Natural killer cell (primary cell): ENCODE results near the gene FHOD3. TPM values are rescaled to one million over a fixed set of nuclear protein-coding genes. Genes with fewer than 3 reads are reported as not detected.
A peak's percentile ranks its signal among the peaks of the same experiment; 100 is the strongest.

Experiments used
- ATAC-seq, 3 donors: fragments of 150-1000 bp in 2 of 3; fragments of 200-7000 bp in 1 of 3; cut with Tn5 transposase; 1 replicate in 1 of 3; 2 replicates in 2 of 3; pipeline ENCODE4 v1.10.0; 2021; ENCODE audit warnings: mild to moderate bottlenecking in 2 of 3, moderate library complexity in 2 of 3
- DNase-seq, 2 donors: peaks; one replicate each; pipeline versions ENCODE4 v3.0.0 to v3.0.0-alpha.2; 2013 to 2021; ENCODE audit warnings: mixed read lengths in 1 of 2
- H3K27ac ChIP-seq: one replicate; pipeline ENCODE4 v1.5.1; 2013; ENCODE audit warnings: mild to moderate bottlenecking, low read length
- H3K27me3 ChIP-seq: one replicate; pipeline ENCODE4 v1.6.1; 2013; ENCODE audit warnings: low read length; ENCODE audit not compliant: control insufficient read depth, insufficient read depth
- H3K36me3 ChIP-seq: one replicate; pipeline ENCODE4 v1.6.1; 2013; ENCODE audit warnings: low read length; ENCODE audit not compliant: control insufficient read depth, insufficient read depth
- H3K4me1 ChIP-seq: one replicate; pipeline ENCODE4 v1.6.1; 2013; ENCODE audit warnings: low read length; ENCODE audit not compliant: control insufficient read depth, insufficient read depth
- H3K4me3 ChIP-seq: one replicate; pipeline ENCODE4 v1.5.1; 2013; ENCODE audit warnings: low read length
- H3K9me3 ChIP-seq: one replicate; pipeline ENCODE4 v1.6.1; 2013; ENCODE audit warnings: low read length; ENCODE audit not compliant: control insufficient read depth, insufficient read depth
- H3K27ac Mint-ChIP-seq, 2 donors: one replicate each; pipeline ENCODE4 v1.8.0; 2022; ENCODE audit warnings: mild to moderate bottlenecking in 2 of 2, mixed read lengths in 2 of 2, moderate library complexity in 1 of 2
- H3K27me3 Mint-ChIP-seq, 2 donors: one replicate each; pipeline ENCODE4 v1.8.0; 2022; ENCODE audit warnings: low read depth in 2 of 2, mixed read lengths in 2 of 2
- H3K36me3 Mint-ChIP-seq: one replicate; pipeline ENCODE4 v1.8.0; 2022; ENCODE audit warnings: mixed read lengths
- H3K4me1 Mint-ChIP-seq, 2 donors: one replicate each; pipeline ENCODE4 v1.8.0; 2022; ENCODE audit warnings: mixed read lengths in 2 of 2
- H3K4me3 Mint-ChIP-seq: one replicate; pipeline ENCODE4 v1.8.0; 2022; ENCODE audit warnings: mild to moderate bottlenecking, moderate library complexity, mixed read lengths
- H3K9me3 Mint-ChIP-seq, 2 donors: one replicate each; pipeline ENCODE4 v1.8.0; 2022; ENCODE audit warnings: mixed read lengths in 2 of 2
- CTCF ChIP-seq: fragments of 200-600 bp; IDR thresholded peaks from one replicate; pipeline ENCODE4 v1.8.0; 2022; ENCODE audit warnings: antibody characterized with exemption
- WGBS: methylation state at CpG from one replicate; pipeline ENCODE4 v1.1.7; 2013; ENCODE audit warnings: missing lambda C conversion rate; ENCODE audit not compliant: insufficient coverage; 5-methylcytosine and 5-hydroxymethylcytosine counted together
- intact Hi-C: fragments of 100-400 bp; cut with micrococcal nuclease; formaldehyde crosslinking; loops from one replicate; pipeline ENCODE4 v1.14.2; 2022
- total RNA-seq, 4 donors: library from RNA; stranded (reverse); fragments of 120-200 nt in 1 of 4; gene quantifications; one replicate each; pipeline versions ENCODE4 v1.2.3 to v1.2.4, GENCODE V29; 2013 to 2022

FHOD3 gene
- total RNA-seq, 3 donors from 2014 or later (not counting 1 experiment from before 2014, with no cell fraction given): not detected

- WGBS: 73% methylated on average over 8 of the region's 8 CpGs
- Histone ChIP-seq H3K4me1 (peaks cover 7% of the 10 kb centered on the region), H3K27ac (no peak overlapping the region), H3K9me3 (no peaks in the 10 kb centered on the region), H3K4me3 (no peak overlapping the region), H3K27me3 (no peaks in the 10 kb centered on the region), H3K36me3 (no peaks in the 10 kb centered on the region)
- ATAC-seq (peak in 1 of 3 donors; percentile 18), DNase-seq (no peak)
- H3K36me3 Mint-ChIP-seq: no peaks in the 10 kb centered on the region
- intact Hi-C loops: no loop called here
- TF ChIP-seq CTCF: no peak
- peaks cover 13 to 22% of the 10 kb centered on the region in 2 donors for H3K4me1 Mint-ChIP-seq
- no peak overlapping the region for H3K27ac Mint-ChIP-seq
- H3K4me3 Mint-ChIP-seq: no peak overlapping the region
- H3K27me3 Mint-ChIP-seq: peaks cover 0 to 2% of the 10 kb centered on the region in 2 donors
- no peaks in the 10 kb centered on the region for H3K9me3 Mint-ChIP-seq
Observed at GRCh38 chr18:36533446-36534153, 236.1 kb downstream of the FHOD3 start.

- TF ChIP-seq CTCF: no peak
- peak in 1 of 2 donors; percentile 12 for DNase-seq
- intact Hi-C loops: no loop called here
- H3K36me3 ChIP-seq: no peaks in the 10 kb centered on the region
- Mint-ChIP-seq H3K9me3 (no peaks in the 10 kb centered on the region), H3K4me1 (peaks cover 13 to 22% of the 10 kb centered on the region in 2 donors), H3K27me3 (peaks cover under 1 to 2% of the 10 kb centered on the region in 2 donors), H3K27ac (no peak overlapping the region), H3K4me3 (no peak overlapping the region), H3K36me3 (no peaks in the 10 kb centered on the region)
- no peak overlapping the region for H3K4me3 ChIP-seq
- peaks cover 7% of the 10 kb centered on the region for H3K4me1 ChIP-seq
- H3K27me3 ChIP-seq: no peaks in the 10 kb centered on the region
- H3K9me3 ChIP-seq: no peaks in the 10 kb centered on the region
- whole genome bisulfite sequencing: 90% methylated on average over 5 of the region's 5 CpGs
- ATAC-seq: peak in 2 of 3 donors; percentile 47 to 58
- no peak overlapping the region for H3K27ac ChIP-seq
Observed at GRCh38 chr18:36534154-36534688, 236.7 kb downstream of the FHOD3 start.

- Mint-ChIP-seq H3K9me3 (no peaks in the 10 kb centered on the region), H3K27me3 (peaks cover 2 to 6% of the 10 kb centered on the region in 2 donors), H3K27ac (no peak overlapping the region), H3K4me3 (no peak overlapping the region), H3K36me3 (no peaks in the 10 kb centered on the region), H3K4me1 (peaks cover 13 to 22% of the 10 kb centered on the region in 2 donors)
- H3K27ac ChIP-seq: no peak overlapping the region
- no peak for TF ChIP-seq CTCF
- WGBS: 93% methylated on average over 2 of the region's 2 CpGs
- no peaks in the 10 kb centered on the region for H3K27me3 ChIP-seq
- no peak overlapping the region for H3K4me3 ChIP-seq
- intact Hi-C loops: no loop called here
- ATAC-seq (no peak), DNase-seq (no peak)
- no peaks in the 10 kb centered on the region for H3K36me3 ChIP-seq
- H3K9me3 ChIP-seq: no peaks in the 10 kb centered on the region
- peaks cover 7% of the 10 kb centered on the region for H3K4me1 ChIP-seq
Observed at GRCh38 chr18:36535202-36535935, 237.9 kb downstream of the FHOD3 start.
